K562 (cell line): Measurements from ENCODE around the gene IRF6. TPM values are rescaled to one million over a fixed set of nuclear protein-coding genes. Genes with fewer than 3 reads are reported as not detected.

Experiments
- ATAC-seq: fragments of 200-7000 bp; cut with Tn5 transposase; 3 replicates; pipeline ENCODE4 v1.9.1; 2020; ENCODE audit warnings: moderate library complexity
- BruUV-seq: library from RNA; stranded (reverse); fragments of 400-500 nt; replicated peaks from 2 replicates; lab custom pipeline; 2021; lab: Mats Ljungman, UMichigan
- CTCF ChIA-PET: fragments of 300-600 bp; formaldehyde crosslinking; extraction: SDS; loops from one replicate; lab custom pipeline; 2021; ENCODE audit warnings: low intra/inter-chr PET ratio; lab: Yijun Ruan, JAX
- POLR2A ChIA-PET: fragments of 300-600, 350-650 bp; sonication (Branson Sonifier 250); formaldehyde crosslinking; extraction: SDS; loops from one replicate; lab custom pipeline; 2021; ENCODE audit warnings: antibody characterized with exemption, inconsistent platforms; lab: Yijun Ruan, JAX
- DNase-seq, 4 experiments: peaks; one replicate each; pipeline versions ENCODE4 v3.0.0 to v3.0.0-alpha.2; 2011 to 2018; ENCODE audit warnings: low spot score in 3 of 4, mixed read lengths in 3 of 4; ENCODE audit errors: extremely low read depth in 1 of 4
- FAIRE-seq: peaks from 2 replicates; lab custom pipeline; 2011; peaks lifted over from hg19 to GRCh38; lab: Jason Lieb, UNC
- H2AFZ ChIP-seq: 2 replicates; pipeline ENCODE4 v1.6.0; 2011; ENCODE audit warnings: low read depth, low read length, control low read depth, inconsistent platforms
- H3K27ac ChIP-seq: fragments of 200-600 bp; 3 replicates; pipeline ENCODE4 v1.8.0; 2011; ENCODE audit warnings: low read depth, mild to moderate bottlenecking, control low read depth, inconsistent platforms, low read length, moderate library complexity, mixed read lengths; ENCODE audit errors: extremely low read depth
- H3K27me3 ChIP-seq, 2 experiments: fragments of 300-600 bp in 1 of 2; 2 replicates in 1 of 2; 3 replicates in 1 of 2; pipeline versions ENCODE4 v1.6.0 to v1.8.0; 2011; ENCODE audit warnings: inconsistent platforms in 2 of 2, low read length in 2 of 2, mild to moderate bottlenecking in 1 of 2, mixed read lengths in 1 of 2, moderate library complexity in 1 of 2; ENCODE audit not compliant: control insufficient read depth in 2 of 2, insufficient read depth in 2 of 2
- H3K36me3 ChIP-seq: fragments of 300-600 bp; 3 replicates; pipeline ENCODE4 v1.8.0; 2011; ENCODE audit warnings: mild to moderate bottlenecking, low read length, inconsistent platforms; ENCODE audit not compliant: control insufficient read depth, insufficient read depth
- H3K4me1 ChIP-seq, 2 experiments: fragments of 200-600 bp in 1 of 2; replicated peaks in 1 of 2; 2 replicates in 1 of 2; 3 replicates in 1 of 2; pipeline versions ENCODE4 v1.5.1 to v1.8.0; 2011; ENCODE audit warnings: inconsistent platforms in 2 of 2, low read length in 2 of 2, mild to moderate bottlenecking in 1 of 2, mixed read lengths in 1 of 2, moderate library complexity in 1 of 2; ENCODE audit not compliant: control insufficient read depth in 2 of 2, insufficient read depth in 2 of 2
- H3K4me2 ChIP-seq: 2 replicates; pipeline ENCODE4 v1.6.1; 2011; ENCODE audit warnings: low read length, control low read depth, inconsistent platforms, mixed read lengths; ENCODE audit not compliant: insufficient read depth
- H3K4me3 ChIP-seq: fragments of 200-600 bp; sonication (generic), shearing (Covaris generic); 2 replicates; pipeline ENCODE4 v1.5.1; 2016; ENCODE audit warnings: control low read depth, inconsistent platforms
- H3K79me2 ChIP-seq: fragments of 200-600 bp; 3 replicates; pipeline ENCODE4 v1.8.0; 2011; ENCODE audit warnings: low read length, inconsistent platforms; ENCODE audit not compliant: control insufficient read depth, insufficient read depth
- H3K9ac ChIP-seq, 2 experiments: 2 replicates each; pipeline versions ENCODE4 v1.6.0 to v1.6.1; 2011; ENCODE audit warnings: low read depth in 2 of 2, low read length in 2 of 2, control low read depth in 1 of 2, inconsistent platforms in 1 of 2, mild to moderate bottlenecking in 1 of 2, mixed read lengths in 1 of 2; ENCODE audit not compliant: insufficient read depth in 1 of 2
- H3K9me1 ChIP-seq: one replicate; pipeline ENCODE4 v1.6.0; 2011; ENCODE audit warnings: inconsistent platforms, mild to moderate bottlenecking, low read length, moderate library complexity; ENCODE audit not compliant: control insufficient read depth, insufficient read depth
- H3K9me3 ChIP-seq: replicated peaks from 2 replicates; pipeline ENCODE4 v1.5.1; 2011; ENCODE audit warnings: low read depth, low read length, inconsistent platforms; ENCODE audit not compliant: control insufficient read depth, insufficient read depth
- H4K20me1 ChIP-seq: replicated peaks from 2 replicates; pipeline ENCODE4 v1.6.1; 2011; ENCODE audit warnings: low read length, inconsistent platforms, mixed read lengths; ENCODE audit not compliant: control insufficient read depth, insufficient read depth
- NFIC ChIP-seq: fragments of 450-650 bp; IDR thresholded peaks from 2 replicates; pipeline ENCODE4 v1.6.1; 2017; ENCODE audit warnings: mild to moderate bottlenecking, inconsistent platforms
- RB1 ChIP-seq: fragments of 450-650 bp; IDR thresholded peaks from 2 replicates; pipeline ENCODE4 v1.6.1; 2017; ENCODE audit warnings: low read depth, mild to moderate bottlenecking
- SLC30A9 ChIP-seq: fragments of 250-450 bp; sonication (Bioruptor Pico); IDR thresholded peaks from 2 replicates; pipeline ENCODE4 v1.8.0; 2022; ENCODE audit warnings: mild to moderate bottlenecking, moderate library complexity
- TCF3 ChIP-seq: sonication (generic); formaldehyde crosslinking; IDR thresholded peaks from 2 replicates; pipeline ENCODE4 v1.4.0; 2020; ENCODE audit warnings: mild to moderate bottlenecking, missing genetic modification reagents
- ZFP36 ChIP-seq: fragments of 150-350 bp; IDR thresholded peaks from 2 replicates; pipeline ENCODE4 v1.6.1; 2018; ENCODE audit warnings: low read length, low read depth; ENCODE audit not compliant: partially characterized antibody
- ZFX ChIP-seq: sonication (generic); formaldehyde crosslinking; IDR thresholded peaks from 2 replicates; pipeline ENCODE4 v1.8.0; 2022; ENCODE audit warnings: mild to moderate bottlenecking, missing genetic modification reagents, moderate library complexity
- WGBS: fragments of 100-300 bp; shearing (Covaris generic); methylation state at CpG from one replicate; pipeline ENCODE4 v1.1.6; 2016; ENCODE audit warnings: low coverage, mixed read lengths; ENCODE audit not compliant: insufficient coverage; ENCODE audit errors: missing lambda C conversion rate; 5-methylcytosine and 5-hydroxymethylcytosine counted together
- in situ Hi-C: fragments of 300-500 bp; cut with MboI; formaldehyde crosslinking; loops from 4 replicates; pipeline ENCODE4 v1.15.0; 2018; ENCODE audit warnings: inconsistent platforms, mixed read lengths
- intact Hi-C: fragments of 100-400 bp; cut with micrococcal nuclease; formaldehyde crosslinking; loops from 2 replicates; pipeline ENCODE4 v1.14.2; 2022
- polyA plus RNA-seq, 8 experiments: library from polyadenylated mRNA; depleted of rRNA in 4 of 8; stranded (reverse) in 5 of 8; unstranded in 3 of 8; fragments of >200 nt; fragmentation: Nextera tagmentation in 2 of 8; fragmentation: Illumina TruSeq in 1 of 8; extraction: Ambion mirVana in 2 of 8; extraction: Trizol in 1 of 8; gene quantifications; 2 replicates each; pipeline versions ENCODE4 v1.2.1 to v1.2.3, GENCODE V29; 2011 to 2014; ENCODE audit warnings: inconsistent platforms in 1 of 8, missing spikeins in 1 of 8
- total RNA-seq, 7 experiments: library from RNA; depleted of rRNA in 6 of 7; stranded (reverse); fragments of >200 nt in 6 of 7; fragmentation: Illumina TruSeq in 2 of 7; extraction: Trizol in 2 of 7; gene quantifications; 2 replicates each; pipeline versions ENCODE4 v1.2.1 to v1.2.3, GENCODE V29; 2011 to 2021; ENCODE audit warnings: low replicate concordance in 1 of 7
- TF ChIP-seq, protein P1 (sequence below): fragments of 250-450 bp; sonication (Bioruptor Pico); IDR thresholded peaks from 2 replicates; pipeline ENCODE4 v1.8.0; 2022; ENCODE audit warnings: inconsistent platforms, mild to moderate bottlenecking, moderate library complexity, borderline replicate concordance
- TF ChIP-seq, protein P2 (sequence below): IDR thresholded peaks from 2 replicates; pipeline ENCODE4 v1.6.1; 2016; ENCODE audit warnings: missing genetic modification characterization, missing compliant biosample characterization

Gene IRF6
- total and polyA plus RNA-seq, 9 of the 15 experiments (the other 6 are each of a cell fraction or from before 2014, with no cell fraction given), result 0.03 to 0.65 (median 0.17) TPM

DNA sequence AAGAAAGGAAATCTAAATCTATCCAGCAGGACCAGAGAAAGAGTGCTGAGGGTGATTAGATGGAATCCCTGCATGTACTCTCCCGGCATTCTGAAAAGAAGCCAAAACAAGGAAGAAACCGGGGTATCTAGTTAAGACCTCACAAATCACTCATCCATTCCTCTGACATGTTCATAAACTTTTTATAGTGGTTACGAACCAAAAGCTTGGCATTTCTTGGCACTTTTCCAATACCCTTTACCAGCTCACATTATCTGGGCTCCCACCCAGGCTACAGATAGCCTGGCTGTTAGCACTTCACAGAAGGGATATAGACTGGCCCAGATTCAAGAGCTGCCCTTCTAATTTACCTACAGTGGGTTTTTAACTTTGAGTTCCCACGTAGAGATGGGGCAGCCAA, 19.8 kb downstream of the IRF6 start:
- FAIRE-seq, result no peak
- intact Hi-C loops, result no loop called here

DNA sequence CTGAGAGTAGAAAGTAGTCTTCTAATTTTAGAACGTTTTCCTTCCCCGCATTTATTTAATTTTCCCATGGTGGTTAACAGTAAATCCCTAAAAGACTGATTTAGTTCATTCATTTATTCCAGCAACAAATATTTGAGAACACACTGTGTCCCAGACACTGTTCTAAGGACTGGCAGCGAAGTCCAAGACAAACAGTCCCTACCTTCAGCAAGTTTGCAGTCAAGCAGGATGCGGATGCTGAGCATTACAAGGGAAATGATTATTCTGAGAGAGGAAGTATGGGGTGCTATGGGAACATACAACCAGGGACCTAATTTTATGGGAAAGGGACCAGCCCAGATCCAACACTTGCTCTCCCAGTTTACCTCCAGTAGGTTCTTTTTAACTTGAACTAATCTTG, 20.4 kb downstream of the IRF6 start:
- ATAC-seq (no peak), DNase-seq (no peak)
- peaks cover 10% of the 10 kb centered on the region for H3K9me3 ChIP-seq
- TF ChIP-seq, protein P1, sequence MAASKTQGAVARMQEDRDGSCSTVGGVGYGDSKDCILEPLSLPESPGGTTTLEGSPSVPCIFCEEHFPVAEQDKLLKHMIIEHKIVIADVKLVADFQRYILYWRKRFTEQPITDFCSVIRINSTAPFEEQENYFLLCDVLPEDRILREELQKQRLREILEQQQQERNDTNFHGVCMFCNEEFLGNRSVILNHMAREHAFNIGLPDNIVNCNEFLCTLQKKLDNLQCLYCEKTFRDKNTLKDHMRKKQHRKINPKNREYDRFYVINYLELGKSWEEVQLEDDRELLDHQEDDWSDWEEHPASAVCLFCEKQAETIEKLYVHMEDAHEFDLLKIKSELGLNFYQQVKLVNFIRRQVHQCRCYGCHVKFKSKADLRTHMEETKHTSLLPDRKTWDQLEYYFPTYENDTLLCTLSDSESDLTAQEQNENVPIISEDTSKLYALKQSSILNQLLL (CRISPR knock-in tag), result no peak
- TF ChIP-seq TCF3 (CRISPR knock-in tag), result no peak
- no peak for TF ChIP-seq ZFX
- TF ChIP-seq ZFP36, result no peak
- TF ChIP-seq, protein P2, sequence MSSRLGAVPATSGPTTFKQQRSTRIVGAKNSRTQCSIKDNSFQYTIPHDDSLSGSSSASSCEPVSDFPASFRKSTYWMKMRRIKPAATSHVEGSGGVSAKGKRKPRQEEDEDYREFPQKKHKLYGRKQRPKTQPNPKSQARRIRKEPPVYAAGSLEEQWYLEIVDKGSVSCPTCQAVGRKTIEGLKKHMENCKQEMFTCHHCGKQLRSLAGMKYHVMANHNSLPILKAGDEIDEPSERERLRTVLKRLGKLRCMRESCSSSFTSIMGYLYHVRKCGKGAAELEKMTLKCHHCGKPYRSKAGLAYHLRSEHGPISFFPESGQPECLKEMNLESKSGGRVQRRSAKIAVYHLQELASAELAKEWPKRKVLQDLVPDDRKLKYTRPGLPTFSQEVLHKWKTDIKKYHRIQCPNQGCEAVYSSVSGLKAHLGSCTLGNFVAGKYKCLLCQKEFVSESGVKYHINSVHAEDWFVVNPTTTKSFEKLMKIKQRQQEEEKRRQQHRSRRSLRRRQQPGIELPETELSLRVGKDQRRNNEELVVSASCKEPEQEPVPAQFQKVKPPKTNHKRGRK (tag), result no peak
- no peak for TF ChIP-seq SLC30A9 (CRISPR knock-in tag)
- TF ChIP-seq, all 486 proteins: peak for 0
- no peak overlapping the region for H3K27ac ChIP-seq
- ChIA-PET POLR2A (no interaction called here), CTCF (no interaction called here)
- intact Hi-C loops, result loop anchor here (1.0 kb wide), 1 partner anchor 38 kb away; no protein-coding TSS in a partner anchor
- H3K9ac ChIP-seq, result no peak overlapping the region
- H3K4me2 ChIP-seq, result no peak overlapping the region
- FAIRE-seq, result no peak
- no TSS peak for BruUV-seq
- no peak overlapping the region for H3K4me3 ChIP-seq
- no peaks in the 10 kb centered on the region for H3K9me1 ChIP-seq
- H3K79me2 ChIP-seq, result peaks cover 11% of the 10 kb centered on the region; the same call in 2 of the 3 replicates
- WGBS, result 80% methylated on average over 4 of the region's 4 CpGs
- peak overlapping the region; percentile 98 for H2AFZ ChIP-seq
- H4K20me1 ChIP-seq, result no peaks in the 10 kb centered on the region
- peaks cover 3 to 11% of the 10 kb centered on the region in 2 experiments; a peak in 3 of 5 replicates for H3K4me1 ChIP-seq
- H3K27me3 ChIP-seq, result peaks cover 8 to 14% of the 10 kb centered on the region in 2 experiments; a peak in 4 of 5 replicates
- peaks cover 8% of the 10 kb centered on the region for H3K36me3 ChIP-seq
- in situ Hi-C loops, result no loop called here

More for the DNA sequence above, 19.8 kb downstream of the IRF6 start:
- Histone ChIP-seq H3K79me2 (peaks cover 11% of the 10 kb centered on the region; the same call in 2 of the 3 replicates), H2AFZ (peak overlapping the region; percentile 98)
- TF ChIP-seq NFIC (peak; percentile 59), RB1 (no peak)
- TF ChIP-seq, all 486 proteins: peak for 1
- DNase-seq, result no peak
- ChIA-PET POLR2A (no interaction called here), CTCF (no interaction called here)
- Histone ChIP-seq H3K27ac (no peak overlapping the region), H3K27me3 (peaks cover 11 to 17% of the 10 kb centered on the region in 2 experiments), H3K9ac (no peak overlapping the region), H3K4me1 (peaks cover 3 to 11% of the 10 kb centered on the region in 2 experiments; a peak in 3 of 5 replicates), H3K9me3 (peaks cover 10% of the 10 kb centered on the region), H3K36me3 (peaks cover 8% of the 10 kb centered on the region; the same call in 2 of the 3 replicates), H3K9me1 (no peaks in the 10 kb centered on the region), H3K4me3 (no peak overlapping the region), H4K20me1 (no peaks in the 10 kb centered on the region), H3K4me2 (no peak overlapping the region)
- 20% methylated on average over 4 of the region's 4 CpGs for WGBS
- no peak for ATAC-seq
- in situ Hi-C loops, result no loop called here
- no TSS peak for BruUV-seq
